Esophagus muscularis mucosa (tissue), 4 donors: ENCODE data around the gene POLR3C.

Experiments
- EP300 ChIP-seq: sonication (generic); formaldehyde crosslinking; IDR thresholded peaks from one replicate; pipeline ENCODE4 v1.6.1; 2017; ENCODE audit warnings: antibody characterized with exemption
- POLR2A ChIP-seq: fragments of 450-650 bp; IDR thresholded peaks from one replicate; pipeline ENCODE4 v1.6.1; 2017; ENCODE audit warnings: antibody characterized with exemption, moderate library complexity, mild to moderate bottlenecking, low read depth
- POLR2AphosphoS5 ChIP-seq, 2 donors: sonication (generic); formaldehyde crosslinking; IDR thresholded peaks; one replicate each; pipeline ENCODE4 v1.6.1; 2017; ENCODE audit warnings: antibody characterized with exemption in 2 of 2
- TF ChIP-seq, protein P1 (sequence below), 3 experiments: fragments of 200-600 bp in 2 of 3; fragments of 450-650 bp in 1 of 3; sonication (generic) in 2 of 3; IDR thresholded peaks; one replicate each; pipeline ENCODE4 v1.5.1; 2017 to 2019; ENCODE audit warnings: antibody characterized with exemption in 3 of 3, mild to moderate bottlenecking in 2 of 3, moderate library complexity in 1 of 3

DNA sequence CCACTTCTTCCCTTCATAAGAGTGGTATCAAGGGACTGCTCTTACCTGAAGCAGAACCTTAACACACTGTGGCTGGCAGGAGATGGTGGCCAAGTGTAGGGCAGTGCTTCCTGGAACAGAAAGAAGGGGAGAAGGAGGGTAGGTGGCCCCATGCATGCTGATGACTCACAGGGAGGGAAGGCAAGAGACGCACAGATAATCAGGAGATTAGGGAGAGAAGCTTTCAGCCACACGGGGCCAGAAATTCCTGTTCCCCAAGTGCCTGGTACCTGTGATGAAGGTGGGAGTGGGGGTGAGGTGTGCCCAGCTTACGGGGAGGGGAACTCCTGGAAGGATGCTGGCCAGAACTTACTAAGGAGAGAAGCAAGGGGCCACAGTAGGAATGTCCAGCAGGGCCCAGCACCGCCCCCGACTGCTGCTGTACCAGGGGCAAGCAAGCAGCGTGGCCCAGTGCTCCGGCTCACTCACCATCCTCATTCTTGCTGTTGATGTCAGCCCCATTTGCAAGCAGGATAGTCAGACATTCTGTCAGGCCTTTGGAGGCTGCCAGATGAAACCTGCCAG is 54.0 kb downstream of the POLR3C start:
- TF ChIP-seq, protein P1, sequence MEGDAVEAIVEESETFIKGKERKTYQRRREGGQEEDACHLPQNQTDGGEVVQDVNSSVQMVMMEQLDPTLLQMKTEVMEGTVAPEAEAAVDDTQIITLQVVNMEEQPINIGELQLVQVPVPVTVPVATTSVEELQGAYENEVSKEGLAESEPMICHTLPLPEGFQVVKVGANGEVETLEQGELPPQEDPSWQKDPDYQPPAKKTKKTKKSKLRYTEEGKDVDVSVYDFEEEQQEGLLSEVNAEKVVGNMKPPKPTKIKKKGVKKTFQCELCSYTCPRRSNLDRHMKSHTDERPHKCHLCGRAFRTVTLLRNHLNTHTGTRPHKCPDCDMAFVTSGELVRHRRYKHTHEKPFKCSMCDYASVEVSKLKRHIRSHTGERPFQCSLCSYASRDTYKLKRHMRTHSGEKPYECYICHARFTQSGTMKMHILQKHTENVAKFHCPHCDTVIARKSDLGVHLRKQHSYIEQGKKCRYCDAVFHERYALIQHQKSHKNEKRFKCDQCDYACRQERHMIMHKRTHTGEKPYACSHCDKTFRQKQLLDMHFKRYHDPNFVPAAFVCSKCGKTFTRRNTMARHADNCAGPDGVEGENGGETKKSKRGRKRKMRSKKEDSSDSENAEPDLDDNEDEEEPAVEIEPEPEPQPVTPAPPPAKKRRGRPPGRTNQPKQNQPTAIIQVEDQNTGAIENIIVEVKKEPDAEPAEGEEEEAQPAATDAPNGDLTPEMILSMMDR (IDR thresholded peaks at IDR 0.05): no peak
- TF ChIP-seq EP300: no peak
- no peak for TF ChIP-seq POLR2A
- no peak for TF ChIP-seq POLR2AphosphoS5 (IDR thresholded peaks at IDR 0.05)
